K562 (cell line): ENCODE measurements around the gene DYNLL1. TPM values are rescaled to one million over a fixed set of nuclear protein-coding genes. Genes with fewer than 3 reads are reported as not detected.

Experiments
- BCL6 ChIP-seq: fragments of 250-450 bp; sonication (Bioruptor Pico); IDR thresholded peaks from 2 replicates; pipeline ENCODE4 v1.4.0; 2020
- BRD4 ChIP-seq: fragments of 200-600 bp; sonication (generic); IDR thresholded peaks from 2 replicates; pipeline ENCODE4 v1.6.1; 2017; ENCODE audit warnings: inconsistent platforms
- CBX1 ChIP-seq: sonication (generic); IDR thresholded peaks from 2 replicates; pipeline ENCODE4 v1.6.1; 2016; ENCODE audit warnings: antibody characterized with exemption, low read depth, mild to moderate bottlenecking
- CLOCK ChIP-seq: fragments of 250-450 bp; sonication (Bioruptor Pico); IDR thresholded peaks from 2 replicates; pipeline ENCODE4 v1.4.0; 2020; ENCODE audit warnings: mild to moderate bottlenecking, moderate library complexity, borderline replicate concordance
- COPS2 ChIP-seq: fragments of 450-650 bp; conservative IDR thresholded peaks from 2 replicates; pipeline ENCODE4 v1.6.1; 2016; ENCODE audit warnings: mild to moderate bottlenecking, moderate library complexity
- ESRRA ChIP-seq: fragments of 450-650 bp; IDR thresholded peaks from 2 replicates; pipeline ENCODE4 v1.6.1; 2014; ENCODE audit warnings: low read depth, mild to moderate bottlenecking, moderate library complexity, borderline replicate concordance
- FOXJ2 ChIP-seq: fragments of 200-800 bp; sonication (Bioruptor generic); IDR thresholded peaks from 2 replicates; pipeline ENCODE4 v1.6.1; 2016; ENCODE audit warnings: missing genetic modification characterization, missing compliant biosample characterization
- GATAD2A ChIP-seq: fragments of 450-650 bp; IDR thresholded peaks from 2 replicates; pipeline ENCODE4 v1.6.1; 2017
- HNRNPLL ChIP-seq: fragments of 200-400 bp; formaldehyde crosslinking; IDR thresholded peaks from 2 replicates; pipeline ENCODE4 v1.6.1; 2017; ENCODE audit warnings: low read length, low read depth, mild to moderate bottlenecking; ENCODE audit not compliant: poor library complexity, severe bottlenecking
- KAT2B ChIP-seq: IDR thresholded peaks from one replicate; pipeline ENCODE4 v1.6.1; 2012; ENCODE audit warnings: low read depth, mild to moderate bottlenecking, control low read depth, inconsistent platforms, low read length, moderate library complexity
- MYC ChIP-seq, 2 experiments: fragments of 250-450 bp in 1 of 2; sonication (Bioruptor Pico) in 1 of 2; IDR thresholded peaks; 2 replicates each; pipeline versions ENCODE4 v1.5.1 to v1.6.1; 2012 to 2021; ENCODE audit warnings: low read depth in 2 of 2, borderline replicate concordance in 1 of 2, improper control_type of control experiment in 1 of 2, low read length in 1 of 2, mild to moderate bottlenecking in 1 of 2, moderate library complexity in 1 of 2
- NEUROD1 ChIP-seq: fragments of 150-350 bp; IDR thresholded peaks from 2 replicates; pipeline ENCODE4 v1.6.1; 2014; ENCODE audit warnings: borderline replicate concordance, low read length, low read depth; ENCODE audit not compliant: partially characterized antibody
- POLR2H ChIP-seq: IDR thresholded peaks from 2 replicates; pipeline ENCODE4 v1.6.1; 2016; ENCODE audit warnings: missing genetic modification characterization, low read depth, mild to moderate bottlenecking, control low read depth, missing compliant biosample characterization, moderate library complexity
- SP1 ChIP-seq: sonication (generic); formaldehyde crosslinking; IDR thresholded peaks from 2 replicates; pipeline ENCODE4 v1.8.1; 2022; ENCODE audit warnings: mild to moderate bottlenecking, missing genetic modification reagents
- SRSF9 ChIP-seq: fragments of 200-400 bp; formaldehyde crosslinking; IDR thresholded peaks from 2 replicates; pipeline ENCODE4 v1.6.1; 2017; ENCODE audit warnings: low read depth, low read length, borderline replicate concordance
- YBX1 ChIP-seq: fragments of 450-650 bp; IDR thresholded peaks from 2 replicates; pipeline ENCODE4 v1.7.1; 2016; ENCODE audit warnings: mild to moderate bottlenecking
- ZBTB49 ChIP-seq: sonication (generic); formaldehyde crosslinking; IDR thresholded peaks from 2 replicates; pipeline ENCODE4 v1.8.0; 2022; ENCODE audit warnings: missing genetic modification reagents, mild to moderate bottlenecking, borderline replicate concordance
- ZNF408 ChIP-seq: fragments of 250-450 bp; sonication (Bioruptor Pico); IDR thresholded peaks from 2 replicates; pipeline ENCODE4 v1.4.0; 2020; ENCODE audit warnings: low read depth, mild to moderate bottlenecking, moderate library complexity
- ZNF512 ChIP-seq: IDR thresholded peaks from 2 replicates; pipeline ENCODE4 v1.6.1; 2016; ENCODE audit warnings: missing genetic modification characterization, missing compliant biosample characterization
- ZNF655 ChIP-seq: fragments of 250-450 bp; sonication (Bioruptor Pico); IDR thresholded peaks from 2 replicates; pipeline ENCODE4 v1.5.0; 2021
- polyA plus RNA-seq, 8 experiments: library from polyadenylated mRNA; depleted of rRNA in 4 of 8; stranded (reverse) in 5 of 8; unstranded in 3 of 8; fragments of >200 nt; fragmentation: Nextera tagmentation in 2 of 8; fragmentation: Illumina TruSeq in 1 of 8; extraction: Ambion mirVana in 2 of 8; extraction: Trizol in 1 of 8; gene quantifications; 2 replicates each; pipeline versions ENCODE4 v1.2.1 to v1.2.3, GENCODE V29; 2011 to 2014; ENCODE audit warnings: inconsistent platforms in 1 of 8, missing spikeins in 1 of 8
- total RNA-seq, 7 experiments: library from RNA; depleted of rRNA in 6 of 7; stranded (reverse); fragments of >200 nt in 6 of 7; fragmentation: Illumina TruSeq in 2 of 7; extraction: Trizol in 2 of 7; gene quantifications; 2 replicates each; pipeline versions ENCODE4 v1.2.1 to v1.2.3, GENCODE V29; 2011 to 2021; ENCODE audit warnings: low replicate concordance in 1 of 7

The DYNLL1 gene
- total and polyA plus RNA-seq, 9 of the 15 experiments (the other 6 are each of a cell fraction or from before 2014, with no cell fraction given) = 303 to 1,112 (median 468) TPM

GRCh38 chr12:120496413-120497340 lies 764 bp downstream of the DYNLL1 start (continued):
- TF ChIP-seq SRSF9 (no peak), CBX1 (no peak), ZNF655 (CRISPR knock-in tag) (no peak), FOXJ2 (tag) (no peak), KAT2B (no peak), ZNF408 (CRISPR knock-in tag) (no peak), MYC (IDR thresholded peaks at IDR 0.05; ENCODE audit: low read depth, low read length) (no peak), MYC (CRISPR knock-in tag; IDR thresholded peaks at IDR 0.05; ENCODE audit: borderline replicate concordance, low read depth) (no peak), COPS2 (no peak), NEUROD1 (peak; percentile 47), BRD4 (no peak), CLOCK (CRISPR knock-in tag) (no peak), ZBTB49 (CRISPR knock-in tag) (no peak), SP1 (no peak), HNRNPLL (no peak), ZNF512 (no peak), YBX1 (no peak), GATAD2A (no peak), BCL6 (CRISPR knock-in tag) (no peak), ESRRA (no peak), POLR2H (tag) (no peak)
